ENCODE data around the gene SLC39A8.
A peak's percentile ranks its signal among the peaks of the same experiment; 100 is the strongest.
"Not testable (repeated sequence)": the region's sequence is repeated elsewhere in the genome, so short reads cannot be mapped to it uniquely, and the experiment has no call there.

Gene SLC39A8

GRCh38 chr4:102344954-102345794 is at the start of gene SLC39A8:
TSS of gene SLC39A8 (minus strand) at chr4:102345482. CDS start at chr4:102344662, 820 bp downstream.
- DNase-seq, result peak; percentile 85

- no peak for DNase-seq
Observed at GRCh38 chr4:102392033-102392744, 46.9 kb upstream of the SLC39A8 start.

GRCh38 chr4:102390438-102390837 is 45.2 kb upstream of the SLC39A8 start:
- no peak for DNase-seq

GRCh38 chr4:102388611-102389010 is 43.3 kb upstream of the SLC39A8 start:
- no peak for DNase-seq

- DNase-seq, result no peak
Observed at GRCh38 chr4:102387552-102388150, 42.4 kb upstream of the SLC39A8 start.

- no peak for DNase-seq
Observed at GRCh38 chr4:102386966-102387365, 41.7 kb upstream of the SLC39A8 start.

- not testable (repeated sequence) for DNase-seq
Observed at GRCh38 chr4:102380253-102380652, 35.0 kb upstream of the SLC39A8 start.

- DNase-seq, result no peak
Observed at GRCh38 chr4:102362922-102363432, 17.7 kb upstream of the SLC39A8 start.

GRCh38 chr4:102358128-102358527 is 12.8 kb upstream of the SLC39A8 start:
- DNase-seq, result no peak

- not testable (repeated sequence) for DNase-seq
Observed at GRCh38 chr4:102357637-102358036, 12.4 kb upstream of the SLC39A8 start.

- no peak for DNase-seq
Observed at GRCh38 chr4:102356562-102357202, 11.4 kb upstream of the SLC39A8 start.

GRCh38 chr4:102355748-102356147 is 10.5 kb upstream of the SLC39A8 start:
- DNase-seq, result no peak

- no peak for DNase-seq
Observed at GRCh38 chr4:102354671-102355454, 9.6 kb upstream of the SLC39A8 start.

- DNase-seq, result no peak
Observed at GRCh38 chr4:102352781-102353180, 7.5 kb upstream of the SLC39A8 start.

GRCh38 chr4:102350634-102351033 is 5.4 kb upstream of the SLC39A8 start:
- no peak for DNase-seq

- DNase-seq, result no peak
Observed at GRCh38 chr4:102348701-102349100, 3.4 kb upstream of the SLC39A8 start.

- no peak for DNase-seq
Observed at GRCh38 chr4:102345795-102346100, 466 bp upstream of the SLC39A8 start.

GRCh38 chr4:102344520-102344953 is 745 bp downstream of the SLC39A8 start:
- peak; percentile 78 for DNase-seq

- no peak for DNase-seq
Observed at GRCh38 chr4:102343964-102344519, 1.2 kb downstream of the SLC39A8 start.

GRCh38 chr4:102342404-102343074 is 2.7 kb downstream of the SLC39A8 start:
- DNase-seq, result no peak

GRCh38 chr4:102341201-102341600 is 4.1 kb downstream of the SLC39A8 start:
- no peak for DNase-seq
